ENCODE data around the gene NTRK3. TPM values are rescaled to one million over a fixed set of nuclear protein-coding genes. Genes with fewer than 3 reads are reported as not detected.

Gene NTRK3
- total RNA-seq, 1 experiment from 2014 or later = not detected

- Histone ChIP-seq H3K79me2 (ENCODE audit: low read length) (no peaks in the 10 kb centered on the region), H4K20me1 (ENCODE audit: low read length) (no peaks in the 10 kb centered on the region), H3K9ac (ENCODE audit: low read length) (no peak overlapping the region), H3K4me3 (ENCODE audit: low read length) (no peak overlapping the region), H3K9me2 (replicated peaks; ENCODE audit: low read length) (no peaks in the 10 kb centered on the region), H3K27ac (ENCODE audit: low read length) (no peak overlapping the region), H3K4me2 (ENCODE audit: low read length) (no peak overlapping the region), H2AFZ (ENCODE audit: low read length) (no peak overlapping the region), H3K9me3 (ENCODE audit: low read length) (no peaks in the 10 kb centered on the region), H3F3A (ENCODE audit: low read length, unreplicated experiment) (no peaks in the 10 kb centered on the region), H3K36me3 (ENCODE audit: low read depth, low read length) (no peaks in the 10 kb centered on the region), H3K27me3 (ENCODE audit: low read length) (no peaks in the 10 kb centered on the region), H3K4me1 (ENCODE audit: insufficient read depth, low read length) (no peaks in the 10 kb centered on the region)
- TF ChIP-seq CTCF (conservative IDR thresholded peaks at IDR 0.05; ENCODE audit: low read depth, low read length) (no peak), EZH2 (IDR thresholded peaks at IDR 0.05; ENCODE audit: low read length, unreplicated experiment) (no peak), EZH2phosphoT487 (IDR thresholded peaks at IDR 0.05; ENCODE audit: borderline replicate concordance, low read length) (no peak)
- ATAC-seq = no peak
- BruUV-seq (replicated peaks) = no TSS peak
- DNase-seq = no peak
- intact Hi-C loops (cut with micrococcal nuclease) = no loop called here
- POLR2A ChIA-PET (ENCODE audit: unreplicated experiment) = no interaction called here
- CTCF ChIA-PET = no interaction called here
Observed at GRCh38 chr15:88075102-88075501, 181.4 kb downstream of the NTRK3 start.

GRCh38 chr15:88074386-88074785, 182.2 kb downstream of the NTRK3 start:
- no peak overlapping the region for H3K4me2 ChIP-seq (ENCODE audit: low read length)
- no peaks in the 10 kb centered on the region for H3K4me1 ChIP-seq (ENCODE audit: insufficient read depth, low read length)
- no peaks in the 10 kb centered on the region for H3K79me2 ChIP-seq (ENCODE audit: low read length)
- intact Hi-C loops (cut with micrococcal nuclease) = no loop called here
- no peak overlapping the region for H3K4me3 ChIP-seq (ENCODE audit: low read length)
- H2AFZ ChIP-seq (ENCODE audit: low read length) = no peak overlapping the region
- H3K9ac ChIP-seq (ENCODE audit: low read length) = no peak overlapping the region
- H3K27me3 ChIP-seq (ENCODE audit: low read length) = no peaks in the 10 kb centered on the region
- ATAC-seq (no peak), DNase-seq (no peak)
- H3F3A ChIP-seq (ENCODE audit: low read length, unreplicated experiment) = no peaks in the 10 kb centered on the region
- H4K20me1 ChIP-seq (ENCODE audit: low read length) = no peaks in the 10 kb centered on the region
- H3K27ac ChIP-seq (ENCODE audit: low read length) = no peak overlapping the region
- CTCF ChIA-PET = no interaction called here
- no TSS peak for BruUV-seq (replicated peaks)
- no peak for TF ChIP-seq EZH2 (IDR thresholded peaks at IDR 0.05; ENCODE audit: low read length, unreplicated experiment)
- TF ChIP-seq EZH2phosphoT487 (IDR thresholded peaks at IDR 0.05; ENCODE audit: borderline replicate concordance, low read length) = no peak
- TF ChIP-seq CTCF (conservative IDR thresholded peaks at IDR 0.05; ENCODE audit: low read depth, low read length) = no peak
- POLR2A ChIA-PET (ENCODE audit: unreplicated experiment) = no interaction called here
- H3K9me2 ChIP-seq (replicated peaks; ENCODE audit: low read length) = no peaks in the 10 kb centered on the region
- H3K36me3 ChIP-seq (ENCODE audit: low read depth, low read length) = no peaks in the 10 kb centered on the region
- H3K9me3 ChIP-seq (ENCODE audit: low read length) = no peaks in the 10 kb centered on the region

- DNase-seq (no peak), ATAC-seq (no peak)
- H3K9ac ChIP-seq (ENCODE audit: low read length) = no peak overlapping the region
- H3K4me2 ChIP-seq (ENCODE audit: low read length) = no peak overlapping the region
- H3K4me1 ChIP-seq (ENCODE audit: insufficient read depth, low read length) = no peaks in the 10 kb centered on the region
- no peaks in the 10 kb centered on the region for H3K36me3 ChIP-seq (ENCODE audit: low read depth, low read length)
- CTCF ChIA-PET = no interaction called here
- POLR2A ChIA-PET (ENCODE audit: unreplicated experiment) = no interaction called here
- H3K4me3 ChIP-seq (ENCODE audit: low read length) = no peak overlapping the region
- H3K27ac ChIP-seq (ENCODE audit: low read length) = no peak overlapping the region
- no peaks in the 10 kb centered on the region for H3K27me3 ChIP-seq (ENCODE audit: low read length)
- H2AFZ ChIP-seq (ENCODE audit: low read length) = no peak overlapping the region
- intact Hi-C loops (cut with micrococcal nuclease) = no loop called here
- no peaks in the 10 kb centered on the region for H3K79me2 ChIP-seq (ENCODE audit: low read length)
- no peaks in the 10 kb centered on the region for H3K9me2 ChIP-seq (replicated peaks; ENCODE audit: low read length)
- BruUV-seq (replicated peaks) = no TSS peak
- H3F3A ChIP-seq (ENCODE audit: low read length, unreplicated experiment) = no peaks in the 10 kb centered on the region
- H3K9me3 ChIP-seq (ENCODE audit: low read length) = no peaks in the 10 kb centered on the region
- TF ChIP-seq EZH2phosphoT487 (IDR thresholded peaks at IDR 0.05; ENCODE audit: borderline replicate concordance, low read length) (no peak), CTCF (conservative IDR thresholded peaks at IDR 0.05; ENCODE audit: low read depth, low read length) (no peak), EZH2 (IDR thresholded peaks at IDR 0.05; ENCODE audit: low read length, unreplicated experiment) (no peak)
- H4K20me1 ChIP-seq (ENCODE audit: low read length) = no peaks in the 10 kb centered on the region
Observed at GRCh38 chr15:88073391-88073691, 183.2 kb downstream of the NTRK3 start.

All from PC-3 (cell line).